GM21529 (cell line): ENCODE results near the gene FOXRED1.
"Not testable (repeated sequence)": the region's sequence is repeated elsewhere in the genome, so short reads cannot be mapped to it uniquely, and the experiment has no call there.

ENCODE experiments used
- ATAC-seq: cut with Tn5 transposase; IDR thresholded peaks from one replicate; pipeline ENCODE4 v1.9.1; 2021; ENCODE audit not compliant: unreplicated experiment

Gene FOXRED1

GRCh38 chr11:126268708-126269579, at the start of gene FOXRED1, which contains the start of gene SRPRA:
Gene FOXRED1, plus strand, starts transcription at chr11:126269154. Its CDS starts 53 bp downstream, at chr11:126269207.
Gene SRPRA, minus strand, starts transcription at chr11:126268895. Its CDS starts 91 bp downstream, at chr11:126268804.
- peak; percentile 99 for ATAC-seq

DNA sequence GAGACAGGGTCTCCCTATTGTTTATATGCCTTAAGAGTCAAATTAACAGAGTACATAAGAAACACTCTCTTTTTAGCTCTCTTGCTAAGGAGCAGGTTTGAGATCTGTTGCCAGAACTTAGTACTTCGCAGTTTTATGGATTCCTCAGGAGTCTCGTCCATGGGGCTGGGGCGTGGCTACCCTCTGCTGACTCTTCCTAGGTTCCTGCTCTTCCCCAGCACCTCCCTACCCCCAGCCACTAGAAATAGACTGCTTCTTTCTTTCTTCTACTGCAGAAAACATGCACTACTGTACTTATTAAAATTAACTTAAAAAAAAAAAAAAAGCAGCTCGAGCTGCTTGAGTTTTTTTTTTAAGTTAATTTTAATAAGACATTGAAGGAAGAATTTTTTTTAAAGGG, 49.4 kb upstream of the FOXRED1 start:
- ATAC-seq: no peak

GRCh38 chr11:126224647-126225294, 44.2 kb upstream of the FOXRED1 start:
- ATAC-seq: no peak

DNA sequence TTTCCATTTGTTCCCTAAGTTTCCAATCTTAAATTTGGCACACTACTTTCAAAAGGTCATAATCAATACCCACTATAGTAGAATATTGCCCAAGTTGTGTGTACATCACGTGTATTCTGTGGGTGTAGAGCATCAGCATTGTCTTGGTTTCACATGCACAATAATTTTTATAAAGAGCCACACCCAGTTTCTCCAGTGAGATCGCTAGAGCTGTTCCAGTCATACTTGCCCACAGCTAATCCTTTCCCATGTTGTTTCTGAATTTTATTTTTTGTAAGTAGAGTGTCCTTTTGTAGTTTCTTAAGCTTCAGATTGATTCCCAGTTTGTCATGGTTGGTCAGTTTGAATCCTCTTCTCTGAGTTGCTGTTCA, 43.7 kb upstream of the FOXRED1 start:
- ATAC-seq: no peak

DNA sequence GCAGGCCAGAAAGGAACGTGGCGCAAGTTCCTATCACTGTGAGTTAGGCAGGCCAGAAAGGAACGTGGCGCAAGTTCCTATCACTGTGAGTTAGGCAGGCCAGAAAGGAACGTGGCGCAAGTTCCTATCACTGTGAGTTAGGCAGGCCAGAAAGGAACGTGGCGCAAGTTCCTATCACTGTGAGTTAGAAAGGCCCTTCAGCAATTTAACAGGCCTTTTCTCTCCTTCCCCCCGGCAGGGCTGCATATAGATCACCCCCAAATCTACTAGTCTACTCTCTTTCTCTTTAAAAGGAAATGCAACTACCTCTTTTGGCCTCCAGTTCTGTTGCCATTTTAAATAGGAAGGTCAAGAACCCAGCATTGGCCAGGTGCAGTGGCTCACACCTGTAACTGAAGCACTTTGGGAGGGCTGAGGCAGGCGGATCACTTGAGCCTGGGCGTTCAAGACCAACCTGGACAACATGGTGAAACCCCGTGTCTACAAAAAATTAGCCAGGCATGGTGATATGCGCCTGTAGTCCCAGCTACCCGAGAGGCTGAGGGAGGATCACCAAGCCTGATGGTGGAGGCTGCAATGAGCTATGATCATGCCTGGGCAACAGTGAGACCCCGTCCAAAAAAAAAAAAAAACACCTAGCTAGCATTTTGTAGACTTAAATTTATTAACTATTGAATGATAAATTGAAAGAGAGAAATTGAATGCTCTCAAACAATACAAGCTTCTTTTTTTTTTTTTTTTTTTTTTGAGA, 42.4 kb upstream of the FOXRED1 start:
- no peak for ATAC-seq

DNA sequence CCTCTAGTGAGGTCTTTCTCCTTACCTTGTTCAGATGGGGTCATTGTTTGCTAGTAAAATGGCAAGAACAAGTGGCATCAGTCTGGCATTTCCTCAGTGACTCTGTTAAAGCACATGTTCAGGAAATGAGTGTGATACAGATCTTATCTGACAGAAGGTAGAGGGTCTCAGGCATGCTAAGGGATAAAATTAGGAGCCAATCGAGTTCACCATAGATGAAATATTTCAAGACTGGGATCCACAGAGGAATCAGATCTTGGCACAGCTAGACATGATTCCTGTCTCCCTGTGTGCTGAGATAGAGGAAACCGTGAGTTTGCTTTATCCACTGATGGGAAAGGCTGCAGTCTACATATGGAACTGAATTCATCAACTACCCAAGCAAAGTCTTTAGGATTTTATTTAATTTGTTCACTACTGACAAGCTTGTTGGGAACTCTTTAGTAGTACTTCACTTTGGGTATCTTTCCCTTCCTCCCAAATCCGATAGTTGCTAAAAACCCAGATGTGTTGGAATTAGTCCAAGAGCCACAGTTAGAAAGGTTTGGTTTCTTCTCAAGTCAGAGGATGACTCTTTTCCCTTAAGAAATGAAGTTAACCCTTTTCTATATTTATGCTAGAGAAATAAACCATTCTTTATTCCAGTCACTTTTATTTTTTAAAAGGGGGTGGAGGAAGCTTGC, 39.0 kb upstream of the FOXRED1 start:
- no peak for ATAC-seq

GRCh38 chr11:126231725-126232459, 37.1 kb upstream of the FOXRED1 start:
- no peak for ATAC-seq

DNA sequence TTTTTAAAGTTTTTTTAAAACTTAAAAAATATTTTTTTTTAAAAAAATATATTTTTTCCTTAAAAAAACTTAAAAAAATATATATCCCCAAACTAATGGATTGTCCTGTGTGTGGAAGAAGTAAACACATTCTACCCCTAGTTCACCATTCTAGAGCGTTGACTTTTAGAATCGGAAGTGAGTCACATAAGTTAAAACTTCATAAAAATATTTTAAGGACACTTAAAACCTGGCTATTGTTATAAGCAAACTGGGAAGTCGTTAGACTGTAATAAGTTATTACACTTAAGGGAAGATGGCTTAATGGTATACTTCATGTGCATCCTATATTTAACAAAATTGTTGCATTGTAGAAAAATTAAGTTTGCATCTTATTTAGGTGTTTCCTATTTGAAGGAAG, 36.3 kb upstream of the FOXRED1 start:
- ATAC-seq: no peak

GRCh38 chr11:126233391-126233790, 35.6 kb upstream of the FOXRED1 start:
- ATAC-seq: no peak

GRCh38 chr11:126246636-126247035, 22.3 kb upstream of the FOXRED1 start:
- no peak for ATAC-seq

- no peak for ATAC-seq
Observed at GRCh38 chr11:126253265-126253664, 15.7 kb upstream of the FOXRED1 start.

DNA sequence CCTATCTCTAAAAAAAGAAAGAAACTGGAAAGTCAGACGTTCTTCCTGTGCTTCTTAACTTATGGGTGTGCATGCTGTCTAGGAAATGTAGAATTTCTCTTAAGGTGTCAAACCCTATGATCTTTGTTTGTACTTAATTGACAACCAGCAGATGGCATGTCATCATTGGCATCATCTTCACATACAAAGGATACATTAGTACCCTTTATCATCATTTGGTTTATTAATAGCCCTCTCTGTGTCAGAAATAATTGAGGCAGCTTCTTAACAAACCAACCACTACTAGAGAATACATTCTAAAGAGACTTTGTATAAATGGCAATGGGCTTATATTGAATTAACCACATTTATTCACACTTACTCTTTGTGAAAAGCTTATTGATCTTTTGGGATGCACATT, 14.1 kb upstream of the FOXRED1 start:
- ATAC-seq: no peak

DNA sequence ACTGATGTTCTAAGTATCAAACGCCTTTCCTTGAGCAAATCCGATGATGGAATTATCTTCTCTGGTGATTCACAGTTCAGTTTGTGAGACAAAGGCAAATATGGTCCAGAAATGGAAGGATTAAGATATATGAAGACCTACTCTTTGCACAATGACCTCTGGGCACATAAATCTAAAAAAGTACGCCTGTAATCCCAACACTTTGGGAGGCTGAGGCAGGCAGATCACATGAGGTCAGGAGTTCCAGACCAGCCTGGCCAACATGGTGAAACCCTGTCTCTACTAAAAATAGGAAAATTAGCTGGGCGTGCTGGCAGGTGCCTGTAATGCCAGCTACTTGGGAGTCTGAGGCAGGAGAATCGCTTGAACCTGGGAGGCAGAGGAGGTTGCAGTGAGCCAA, 13.4 kb upstream of the FOXRED1 start:
- ATAC-seq: not testable (repeated sequence)

GRCh38 chr11:126256216-126256615, 12.7 kb upstream of the FOXRED1 start:
- ATAC-seq: no peak

DNA sequence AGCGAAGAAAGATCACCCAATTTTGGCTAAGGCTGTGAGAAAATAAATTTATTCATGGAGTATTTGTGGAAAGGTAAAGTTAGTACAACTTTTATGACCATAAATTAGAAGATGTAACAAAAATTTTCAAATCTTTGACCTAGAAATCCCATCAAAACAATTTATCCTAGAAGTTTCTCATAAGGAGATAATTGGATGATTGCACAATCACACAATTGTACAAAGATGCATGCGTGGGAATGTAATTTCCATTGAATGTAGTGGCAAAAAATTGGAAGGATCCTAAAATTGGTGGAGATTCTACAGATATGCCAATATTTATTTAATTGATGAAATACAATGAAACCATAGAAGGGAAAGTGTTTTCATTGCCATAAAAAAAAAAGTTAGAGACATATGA, 11.8 kb upstream of the FOXRED1 start:
- ATAC-seq: no peak

DNA sequence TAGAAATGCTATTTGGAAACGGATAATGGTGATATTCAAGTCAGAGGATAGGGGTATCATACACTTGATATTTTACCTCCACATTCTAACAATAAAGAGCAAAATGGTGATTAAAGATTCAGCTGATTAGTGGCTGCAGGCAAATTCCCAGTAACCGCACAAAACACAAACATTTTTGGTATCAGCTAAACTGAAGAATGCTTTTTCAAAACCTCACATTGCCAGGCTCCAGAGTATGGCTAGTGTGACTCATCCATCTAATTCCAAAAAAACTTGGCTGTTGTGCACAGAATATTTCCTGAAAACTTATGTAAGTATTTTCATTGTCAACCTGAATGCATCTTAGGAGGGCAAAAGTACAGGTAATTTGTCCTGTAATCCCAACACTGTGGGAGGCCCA, 11.2 kb upstream of the FOXRED1 start:
- no peak for ATAC-seq

DNA sequence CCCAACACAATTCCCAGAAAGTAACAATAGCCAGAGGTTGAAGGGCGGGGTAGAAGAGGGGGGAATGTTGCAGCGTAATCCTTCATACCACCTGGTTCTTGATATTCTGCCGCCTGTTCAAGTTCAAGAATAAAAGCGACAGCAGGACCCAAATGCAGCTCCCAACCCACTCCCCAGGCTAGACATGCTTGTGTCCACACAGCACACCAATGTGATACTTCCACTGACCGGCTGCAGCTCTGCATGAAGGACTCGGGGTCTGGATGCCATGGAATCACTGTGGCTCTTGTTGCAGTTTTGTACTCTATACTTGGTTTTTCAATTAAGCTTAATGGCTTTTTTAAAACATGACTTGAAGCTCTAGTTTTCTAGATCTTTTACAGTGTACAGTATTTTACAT, 6.7 kb upstream of the FOXRED1 start:
- ATAC-seq: no peak

GRCh38 chr11:126263489-126263888, 5.5 kb upstream of the FOXRED1 start:
- no peak for ATAC-seq

- ATAC-seq: no peak
Observed at GRCh38 chr11:126265811-126266210, 3.1 kb upstream of the FOXRED1 start.

DNA sequence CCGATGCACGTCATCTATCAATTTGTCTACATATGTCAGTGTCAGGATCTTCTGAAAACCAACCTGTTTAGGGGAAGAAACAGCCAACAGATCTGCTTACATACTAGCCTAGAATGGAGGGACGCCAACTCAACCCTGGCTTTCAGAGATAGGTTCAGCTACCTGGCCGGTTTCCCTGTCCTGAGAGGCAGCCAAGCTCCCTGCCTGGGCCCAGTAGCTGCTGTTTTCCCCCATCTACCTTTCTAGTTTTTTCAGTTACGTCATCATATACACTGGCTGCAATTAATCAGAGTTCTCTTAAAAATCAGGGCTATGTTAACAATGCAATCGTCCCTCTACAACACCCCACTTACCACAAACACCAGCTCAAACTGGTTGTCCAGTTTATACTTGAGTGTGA, 1.3 kb upstream of the FOXRED1 start:
- no peak for ATAC-seq

DNA sequence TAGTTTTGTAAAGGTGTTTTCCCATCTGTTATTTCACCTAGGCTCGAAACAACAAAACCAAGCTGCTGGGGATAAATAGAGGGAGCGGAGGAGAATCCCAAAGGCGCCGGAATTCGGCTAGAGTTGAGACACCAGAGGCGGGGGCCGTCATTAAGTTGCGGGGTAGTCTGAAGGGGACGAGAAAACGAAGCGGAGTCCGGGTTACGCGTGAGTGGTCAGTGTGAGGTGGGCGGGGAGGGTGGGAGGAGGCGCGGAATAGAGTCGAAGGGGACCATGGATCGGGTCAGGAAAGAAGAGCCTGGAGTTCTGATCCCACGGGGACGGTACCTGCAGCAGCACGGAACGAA, 620 bp upstream of the FOXRED1 start:
- ATAC-seq: no peak
